Hepatocyte (in vitro differentiated cells): Measurements from ENCODE around the gene SCD5. TPM values are rescaled to one million over a fixed set of nuclear protein-coding genes. Genes with fewer than 3 reads are reported as not detected.
A peak's percentile ranks its signal among the peaks of the same experiment; 100 is the strongest.

Experiments
- DNase-seq: peaks from one replicate; pipeline ENCODE4 v3.0.0-alpha.2; 2016; ENCODE audit warnings: low spot score
- H2AFZ ChIP-seq: fragments of 200-600 bp; sonication (generic); 2 replicates; pipeline ENCODE4 v1.6.0; 2016; ENCODE audit warnings: antibody characterized with exemption, mild to moderate bottlenecking
- H3K27ac ChIP-seq: fragments of 200-600 bp; sonication (generic); 2 replicates; pipeline ENCODE4 v1.5.1; 2016; ENCODE audit warnings: mild to moderate bottlenecking
- H3K27me3 ChIP-seq: fragments of 200-600 bp; sonication (generic); 2 replicates; pipeline ENCODE4 v1.6.1; 2016
- H3K36me3 ChIP-seq: fragments of 200-600 bp; sonication (generic); replicated peaks from 2 replicates; pipeline ENCODE4 v1.5.1; 2016; ENCODE audit warnings: low read depth; ENCODE audit not compliant: insufficient read depth
- H3K4me1 ChIP-seq: fragments of 200-600 bp; sonication (generic); 2 replicates; pipeline ENCODE4 v1.5.1; 2016; ENCODE audit warnings: mild to moderate bottlenecking, moderate library complexity; ENCODE audit not compliant: insufficient read depth
- H3K4me2 ChIP-seq: fragments of 200-600 bp; sonication (generic); 2 replicates; pipeline ENCODE4 v1.6.0; 2016
- H3K4me3 ChIP-seq: fragments of 200-600 bp; sonication (generic); 2 replicates; pipeline ENCODE4 v1.5.1; 2016; ENCODE audit warnings: mild to moderate bottlenecking
- H3K79me2 ChIP-seq: fragments of 200-600 bp; sonication (generic); 2 replicates; pipeline ENCODE4 v1.6.0; 2017; ENCODE audit warnings: mild to moderate bottlenecking
- H3K9me2 ChIP-seq: fragments of 200-600 bp; sonication (generic); replicated peaks from 2 replicates; pipeline ENCODE4 v1.6.0; 2017; ENCODE audit warnings: mild to moderate bottlenecking; ENCODE audit not compliant: insufficient read depth
- H3K9me3 ChIP-seq: fragments of 200-600 bp; sonication (generic); 2 replicates; pipeline ENCODE4 v1.5.1; 2016; ENCODE audit warnings: low read depth, mild to moderate bottlenecking
- H4K20me1 ChIP-seq: fragments of 200-600 bp; sonication (generic); 2 replicates; pipeline ENCODE4 v1.6.0; 2016; ENCODE audit warnings: mild to moderate bottlenecking; ENCODE audit not compliant: insufficient read depth, poor library complexity, severe bottlenecking
- CTCF ChIP-seq: fragments of 200-600 bp; sonication (generic); IDR thresholded peaks from 2 replicates; pipeline ENCODE4 v1.5.1; 2016; ENCODE audit warnings: antibody characterized with exemption, mild to moderate bottlenecking; ENCODE audit not compliant: poor library complexity
- EZH2 ChIP-seq: fragments of 200-600 bp; sonication (generic); IDR thresholded peaks from 2 replicates; pipeline ENCODE4 v1.6.1; 2016; ENCODE audit warnings: antibody characterized with exemption, mild to moderate bottlenecking, borderline replicate concordance
- EZH2phosphoT487 ChIP-seq: fragments of 200-600 bp; sonication (generic); IDR thresholded peaks from one replicate; pipeline ENCODE4 v1.6.1; 2018; ENCODE audit warnings: antibody characterized with exemption, mild to moderate bottlenecking, low read depth, moderate library complexity; ENCODE audit not compliant: unreplicated experiment, severe bottlenecking
- WGBS: methylation state at CpG from one replicate; pipeline ENCODE4 v1.1.6; 2016; ENCODE audit warnings: low lambda C conversion rate; ENCODE audit errors: missing lambda C conversion rate; 5-methylcytosine and 5-hydroxymethylcytosine counted together
- polyA plus RNA-seq: library from polyadenylated mRNA; unstranded; fragments of >200 nt; fragmentation: Nextera tagmentation; extraction: Ambion mirVana; gene quantifications from 2 replicates; pipeline ENCODE4 v1.2.1, GENCODE V29; 2016
- total RNA-seq: library from RNA; depleted of rRNA; stranded (reverse); fragments of >200 nt; gene quantifications from 2 replicates; pipeline ENCODE4 v1.2.3, GENCODE V29; 2014

SCD5 gene
- total RNA-seq (14.7 and 19.2 TPM in 2 replicates), polyA plus RNA-seq (5.3 and 6.4 TPM in 2 replicates)

GRCh38 chr4:82798168-82799005 is at the start of gene SCD5:
TSS of gene SCD5 (minus strand) at chr4:82798796. CDS start at chr4:82798537, 259 bp downstream.
- H3K9me3 ChIP-seq = no peaks in the 10 kb centered on the region

GRCh38 chr4:82842593-82842992 is 44.0 kb upstream of the SCD5 start:
- Histone ChIP-seq H3K9me3 (no peaks in the 10 kb centered on the region), H3K27me3 (no peaks in the 10 kb centered on the region), H3K27ac (no peak overlapping the region), H3K4me3 (no peak overlapping the region), H4K20me1 (peaks cover 5% of the 10 kb centered on the region), H3K79me2 (peaks cover 15% of the 10 kb centered on the region), H3K9me2 (no peaks in the 10 kb centered on the region), H3K4me2 (no peak overlapping the region), H3K4me1 (no peaks in the 10 kb centered on the region), H3K36me3 (peaks cover 8% of the 10 kb centered on the region), H2AFZ (no peak overlapping the region)
- no peak for TF ChIP-seq EZH2
- TF ChIP-seq CTCF = peak; percentile 38
- no peak for TF ChIP-seq EZH2phosphoT487
- peak; percentile 12 for DNase-seq

More at GRCh38 chr4:82798168-82799005, at the start of gene SCD5:
- H4K20me1 ChIP-seq = no peaks in the 10 kb centered on the region
- H3K4me3 ChIP-seq = peak within 1 kb of the TSS; percentile 88
- no peak within 1 kb of the TSS for H3K27ac ChIP-seq
- under 1% methylated on average over 62 of the region's 94 CpGs for WGBS
- H3K4me1 ChIP-seq = peaks cover 13% of the 10 kb centered on the region
- H3K27me3 ChIP-seq = peaks cover 21% of the 10 kb centered on the region
- DNase-seq = peak; percentile 80
- H3K4me2 ChIP-seq = peak within 1 kb of the TSS; percentile 95
- no peak for TF ChIP-seq EZH2phosphoT487
- TF ChIP-seq CTCF = no peak
- TF ChIP-seq EZH2 = no peak
- H3K36me3 ChIP-seq = no peaks in the 10 kb centered on the region
- no peaks in the 10 kb centered on the region for H3K9me2 ChIP-seq
- peak within 1 kb of the TSS; percentile 74 for H2AFZ ChIP-seq
- no peaks in the 10 kb centered on the region for H3K79me2 ChIP-seq

- no peak for DNase-seq
- no peak overlapping the region for H3K4me2 ChIP-seq
- no peak overlapping the region for H2AFZ ChIP-seq
- WGBS = 86% methylated on average over 1 of the region's 1 CpG
- no peak for TF ChIP-seq EZH2
- no peak for TF ChIP-seq EZH2phosphoT487
- no peak for TF ChIP-seq CTCF
- no peaks in the 10 kb centered on the region for H4K20me1 ChIP-seq
- H3K4me3 ChIP-seq = no peak overlapping the region
- H3K9me2 ChIP-seq = no peaks in the 10 kb centered on the region
- no peaks in the 10 kb centered on the region for H3K4me1 ChIP-seq
- H3K27ac ChIP-seq = no peak overlapping the region
- H3K27me3 ChIP-seq = no peaks in the 10 kb centered on the region
- no peaks in the 10 kb centered on the region for H3K9me3 ChIP-seq
- peaks cover 8% of the 10 kb centered on the region for H3K36me3 ChIP-seq
- peaks cover 11% of the 10 kb centered on the region for H3K79me2 ChIP-seq
These were observed 41.0 kb upstream of the SCD5 start for GRCh38 chr4:82839624-82840023.
